Endothelial cell of umbilical vein (primary cell): ENCODE results near the gene VAC14. TPM values are rescaled to one million over a fixed set of nuclear protein-coding genes. Genes with fewer than 3 reads are reported as not detected.

Experiments
- BruUV-seq: library from RNA; stranded (reverse); fragments of 400-500 nt; replicated peaks from 2 replicates; lab custom pipeline; 2021; lab: Mats Ljungman, UMichigan
- CTCF ChIA-PET: fragments of 300-600, 350-600 bp; sonication (Branson Sonifier 250); formaldehyde crosslinking; loops from one replicate; lab custom pipeline; 2021; ENCODE audit warnings: antibody characterized with exemption, inconsistent platforms; lab: Charles Lee
- POLR2A ChIA-PET: fragments of 300-600, 350-600 bp; sonication (Branson Sonifier 250); formaldehyde crosslinking; loops from one replicate; lab custom pipeline; 2021; ENCODE audit warnings: antibody characterized with exemption, inconsistent platforms; lab: Charles Lee
- DNase-seq: peaks from one replicate; pipeline ENCODE4 v3.0.0-alpha.2; 2011; ENCODE audit warnings: low read depth, low spot score
- FAIRE-seq: peaks from 2 replicates; lab custom pipeline; 2011; peaks lifted over from hg19 to GRCh38; lab: Jason Lieb, UNC
- H2AFZ ChIP-seq: 2 replicates; pipeline ENCODE4 v1.6.0; 2012; ENCODE audit warnings: low read depth, low read length, control low read depth, inconsistent platforms
- H3K27ac ChIP-seq: 2 replicates; pipeline ENCODE4 v1.5.1; 2011; ENCODE audit warnings: low read depth, mild to moderate bottlenecking, control low read depth, low read length, moderate library complexity; ENCODE audit not compliant: insufficient read depth
- H3K27me3 ChIP-seq, 2 experiments: 2 replicates each; pipeline versions ENCODE4 v1.6.0 to v1.6.1; 2011; ENCODE audit warnings: low read length in 2 of 2, mixed read lengths in 1 of 2; ENCODE audit not compliant: control insufficient read depth in 2 of 2, insufficient read depth in 2 of 2
- H3K36me3 ChIP-seq, 2 experiments: 2 replicates in 1 of 2; 3 replicates in 1 of 2; pipeline ENCODE4 v1.5.1; 2011; ENCODE audit warnings: low read length in 2 of 2, mild to moderate bottlenecking in 1 of 2, moderate library complexity in 1 of 2; ENCODE audit not compliant: control insufficient read depth in 2 of 2, insufficient read depth in 2 of 2; ENCODE audit errors: extremely low read depth in 1 of 2
- H3K4me1 ChIP-seq: 3 replicates; pipeline ENCODE4 v1.5.1; 2011; ENCODE audit warnings: mild to moderate bottlenecking, low read length; ENCODE audit not compliant: control insufficient read depth, insufficient read depth; ENCODE audit errors: extremely low read depth
- H3K4me2 ChIP-seq: 2 replicates; pipeline ENCODE4 v1.6.1; 2011; ENCODE audit warnings: low read length, control low read depth, mixed read lengths; ENCODE audit not compliant: insufficient read depth
- H3K4me3 ChIP-seq, 3 experiments: fragments of 200-600 bp in 1 of 3; sonication (generic), shearing (Covaris generic) in 1 of 3; replicated peaks in 1 of 3; 2 replicates each; pipeline ENCODE4 v1.5.1; 2011 to 2016; ENCODE audit warnings: control low read depth in 3 of 3, low read length in 3 of 3, mild to moderate bottlenecking in 2 of 3, inconsistent platforms in 1 of 3, low read depth in 1 of 3, moderate library complexity in 1 of 3; ENCODE audit not compliant: insufficient read depth in 1 of 3
- H3K79me2 ChIP-seq: 2 replicates; pipeline ENCODE4 v1.6.0; 2012; ENCODE audit warnings: low read length, inconsistent platforms; ENCODE audit not compliant: control insufficient read depth, insufficient read depth
- H3K9ac ChIP-seq: replicated peaks from 2 replicates; pipeline ENCODE3; 2011; ENCODE audit warnings: low read length, control low read depth; ENCODE audit not compliant: insufficient read depth; ENCODE audit errors: extremely low read depth
- H3K9me1 ChIP-seq: replicated peaks from 3 replicates; pipeline ENCODE4 v1.6.0; 2011; ENCODE audit warnings: mild to moderate bottlenecking, low read length; ENCODE audit not compliant: control insufficient read depth, insufficient read depth; ENCODE audit errors: extremely low read depth
- H3K9me3 ChIP-seq: replicated peaks from 2 replicates; pipeline ENCODE4 v1.5.1; 2012; ENCODE audit warnings: low read length, inconsistent platforms; ENCODE audit not compliant: control insufficient read depth, insufficient read depth
- H4K20me1 ChIP-seq: replicated peaks from 2 replicates; pipeline ENCODE3; 2011; ENCODE audit warnings: mild to moderate bottlenecking, low read length; ENCODE audit not compliant: control insufficient read depth, insufficient read depth; ENCODE audit errors: extremely low read depth
- EZH2 ChIP-seq: IDR thresholded peaks from 2 replicates; pipeline ENCODE4 v1.6.1; 2012; ENCODE audit warnings: borderline replicate concordance, low read depth, mild to moderate bottlenecking, moderate library complexity, low read length, inconsistent platforms; ENCODE audit not compliant: severe bottlenecking
- FOS ChIP-seq: IDR thresholded peaks from 2 replicates; pipeline ENCODE4 v1.6.1; 2011; ENCODE audit warnings: mild to moderate bottlenecking, low read length, moderate library complexity, borderline replicate concordance; ENCODE audit not compliant: insufficient read depth
- JUN ChIP-seq: IDR thresholded peaks from 2 replicates; pipeline ENCODE4 v1.6.1; 2011; ENCODE audit warnings: borderline replicate concordance, low read depth; ENCODE audit not compliant: insufficient read length, insufficient read depth
- MYC ChIP-seq: IDR thresholded peaks from one replicate; pipeline ENCODE4 v1.6.1; 2011; ENCODE audit warnings: mild to moderate bottlenecking, low read depth, low read length
- POLR2A ChIP-seq: IDR thresholded peaks from 2 replicates; pipeline ENCODE4 v1.6.1; 2012; ENCODE audit warnings: low read depth, mild to moderate bottlenecking, control low read depth, low read length
- dilution Hi-C: fragments of 300-500 bp; cut with MboI; formaldehyde crosslinking; loops from one replicate; pipeline ENCODE4 v1.15.0; 2019; ENCODE audit warnings: low sequenced_read_pairs; ENCODE audit not compliant: extremely low pct_ligation_motif_present
- intact Hi-C: fragments of 100-400 bp; cut with micrococcal nuclease; formaldehyde crosslinking; loops from one replicate; pipeline ENCODE4 v1.10.0; 2022
- polyA plus RNA-seq, 4 experiments: library from polyadenylated mRNA; depleted of rRNA in 3 of 4; stranded (reverse) in 3 of 4; unstranded in 1 of 4; fragments of >200 nt; gene quantifications; 2 replicates each; pipeline versions ENCODE4 v1.2.1 to v1.2.3, GENCODE V29; 2011 to 2012; ENCODE audit warnings: missing spikeins in 1 of 4
- total RNA-seq: library from RNA; stranded (reverse); gene quantifications from 2 replicates; pipeline ENCODE4 v1.2.3, GENCODE V29; 2021
- TF ChIP-seq, protein P1 (sequence below), 2 donors: IDR thresholded peaks; 1 replicate in 1 of 2; 2 replicates in 1 of 2; pipeline ENCODE4 v1.5.1; 2011; ENCODE audit warnings: low read length in 2 of 2, mild to moderate bottlenecking in 2 of 2, moderate library complexity in 2 of 2, control low read depth in 1 of 2, inconsistent platforms in 1 of 2, low read depth in 1 of 2; ENCODE audit not compliant: insufficient read depth in 1 of 2; ENCODE audit errors: extremely low read depth in 1 of 2

The VAC14 gene
- total and polyA plus RNA-seq, 2 donors (not counting 3 experiments of a cell fraction or from before 2014, with no cell fraction given): 37.6 to 57.9 TPM

DNA sequence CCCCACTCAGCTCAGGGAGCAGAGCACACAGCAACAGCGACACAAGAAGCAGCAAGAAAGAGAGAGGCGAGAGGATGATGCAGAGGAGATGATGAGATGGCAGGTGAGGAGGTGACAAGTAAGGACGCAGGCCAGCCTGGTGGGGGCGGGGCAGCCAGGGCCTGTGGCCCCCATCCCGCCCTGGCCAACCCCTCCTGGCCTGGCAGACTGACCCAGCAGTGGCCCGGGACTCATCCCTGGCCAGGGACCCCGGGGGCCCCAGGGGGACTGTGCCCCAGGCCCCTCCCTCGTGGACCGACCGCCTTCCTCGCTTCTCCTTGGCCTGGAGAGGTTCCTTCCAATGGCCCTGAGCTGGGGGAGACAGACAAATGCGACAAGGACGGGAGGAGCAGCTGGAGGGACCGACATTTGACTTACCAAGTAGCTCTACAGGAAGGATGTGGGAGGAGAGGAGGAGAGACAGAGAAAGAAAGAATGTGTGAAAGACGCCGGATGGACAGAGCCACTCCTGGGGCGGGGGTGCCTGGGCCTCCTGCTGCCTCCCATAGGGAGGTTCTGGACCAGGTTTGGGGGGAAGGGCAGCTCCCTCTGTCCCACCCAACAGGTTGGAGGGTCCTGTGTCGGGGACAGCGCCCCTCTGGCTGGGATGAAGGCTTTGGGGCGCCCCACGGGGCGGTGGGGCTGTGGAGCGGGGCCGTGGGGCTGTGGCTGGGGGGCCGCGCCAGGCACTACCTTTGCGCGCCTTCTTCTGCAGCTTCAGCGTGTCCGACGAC lies 121.9 kb downstream of the VAC14 start:
- intact Hi-C loops: no loop called here
- ChIA-PET CTCF (interaction anchor here (0.8 to 7.8 kb wide), 10 partner anchors 9 to 633 kb away, joined by 3 to 144 read pairs (median 4); no protein-coding TSS in a partner anchor), POLR2A (interaction anchor here (1.3 kb wide), 1 partner anchor 92 kb away, joined by 4 read pairs; no protein-coding TSS in a partner anchor)

More for the DNA sequence above, 121.9 kb downstream of the VAC14 start:
- TF ChIP-seq MYC (no peak), FOS (no peak), JUN (no peak), POLR2A (no peak), EZH2 (no peak)
- TF ChIP-seq, protein P1, sequence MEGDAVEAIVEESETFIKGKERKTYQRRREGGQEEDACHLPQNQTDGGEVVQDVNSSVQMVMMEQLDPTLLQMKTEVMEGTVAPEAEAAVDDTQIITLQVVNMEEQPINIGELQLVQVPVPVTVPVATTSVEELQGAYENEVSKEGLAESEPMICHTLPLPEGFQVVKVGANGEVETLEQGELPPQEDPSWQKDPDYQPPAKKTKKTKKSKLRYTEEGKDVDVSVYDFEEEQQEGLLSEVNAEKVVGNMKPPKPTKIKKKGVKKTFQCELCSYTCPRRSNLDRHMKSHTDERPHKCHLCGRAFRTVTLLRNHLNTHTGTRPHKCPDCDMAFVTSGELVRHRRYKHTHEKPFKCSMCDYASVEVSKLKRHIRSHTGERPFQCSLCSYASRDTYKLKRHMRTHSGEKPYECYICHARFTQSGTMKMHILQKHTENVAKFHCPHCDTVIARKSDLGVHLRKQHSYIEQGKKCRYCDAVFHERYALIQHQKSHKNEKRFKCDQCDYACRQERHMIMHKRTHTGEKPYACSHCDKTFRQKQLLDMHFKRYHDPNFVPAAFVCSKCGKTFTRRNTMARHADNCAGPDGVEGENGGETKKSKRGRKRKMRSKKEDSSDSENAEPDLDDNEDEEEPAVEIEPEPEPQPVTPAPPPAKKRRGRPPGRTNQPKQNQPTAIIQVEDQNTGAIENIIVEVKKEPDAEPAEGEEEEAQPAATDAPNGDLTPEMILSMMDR (IDR thresholded peaks at IDR 0.05; ENCODE audit: extremely low read depth in 1 of 2, insufficient read depth in 1 of 2, low read depth in 1 of 2, low read length in 2 of 2): no peak
- Histone ChIP-seq H3K4me2 (no peak overlapping the region), H3K9ac (no peak overlapping the region), H3K27ac (no peak overlapping the region), H3K36me3 (peaks cover 13 to 44% of the 10 kb centered on the region in 2 experiments), H4K20me1 (no peaks in the 10 kb centered on the region), H3K4me3 (no peak overlapping the region), H3K27me3 (no peaks in the 10 kb centered on the region), H3K9me3 (no peaks in the 10 kb centered on the region), H3K79me2 (peaks cover 22% of the 10 kb centered on the region), H2AFZ (no peak overlapping the region), H3K9me1 (no peaks in the 10 kb centered on the region), H3K4me1 (no peaks in the 10 kb centered on the region)
- FAIRE-seq: no peak
- BruUV-seq: no TSS peak
- dilution Hi-C loops: no loop called here
- no peak for DNase-seq
